ENCODE data around the gene KCTD11.
"Not testable (repeated sequence)": the region's sequence is repeated elsewhere in the genome, so short reads cannot be mapped to it uniquely, and the experiment has no call there.

Gene KCTD11

DNA sequence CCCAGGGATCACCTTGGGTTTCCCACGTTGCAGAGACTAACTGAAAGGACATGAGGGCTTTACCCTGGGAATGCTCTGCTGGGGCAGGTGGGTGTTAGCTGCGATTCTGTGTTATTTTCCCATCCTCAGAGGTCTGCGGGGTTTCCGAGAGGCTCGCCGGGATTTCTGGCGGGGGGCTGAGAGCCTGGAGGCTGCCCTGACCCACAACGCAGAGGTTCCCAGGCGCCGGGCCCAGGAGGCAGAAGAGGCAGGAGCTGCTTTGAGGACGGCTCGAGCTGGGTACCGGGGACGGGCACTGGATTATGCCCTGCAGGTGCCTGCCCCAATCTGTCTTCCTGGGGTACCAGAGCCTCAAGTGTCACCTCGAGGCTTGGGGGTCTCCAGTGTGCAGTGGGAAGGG is 8.7 kb upstream of the KCTD11 start:
- DNase-seq (ENCODE audit: low spot score): no peak

DNA sequence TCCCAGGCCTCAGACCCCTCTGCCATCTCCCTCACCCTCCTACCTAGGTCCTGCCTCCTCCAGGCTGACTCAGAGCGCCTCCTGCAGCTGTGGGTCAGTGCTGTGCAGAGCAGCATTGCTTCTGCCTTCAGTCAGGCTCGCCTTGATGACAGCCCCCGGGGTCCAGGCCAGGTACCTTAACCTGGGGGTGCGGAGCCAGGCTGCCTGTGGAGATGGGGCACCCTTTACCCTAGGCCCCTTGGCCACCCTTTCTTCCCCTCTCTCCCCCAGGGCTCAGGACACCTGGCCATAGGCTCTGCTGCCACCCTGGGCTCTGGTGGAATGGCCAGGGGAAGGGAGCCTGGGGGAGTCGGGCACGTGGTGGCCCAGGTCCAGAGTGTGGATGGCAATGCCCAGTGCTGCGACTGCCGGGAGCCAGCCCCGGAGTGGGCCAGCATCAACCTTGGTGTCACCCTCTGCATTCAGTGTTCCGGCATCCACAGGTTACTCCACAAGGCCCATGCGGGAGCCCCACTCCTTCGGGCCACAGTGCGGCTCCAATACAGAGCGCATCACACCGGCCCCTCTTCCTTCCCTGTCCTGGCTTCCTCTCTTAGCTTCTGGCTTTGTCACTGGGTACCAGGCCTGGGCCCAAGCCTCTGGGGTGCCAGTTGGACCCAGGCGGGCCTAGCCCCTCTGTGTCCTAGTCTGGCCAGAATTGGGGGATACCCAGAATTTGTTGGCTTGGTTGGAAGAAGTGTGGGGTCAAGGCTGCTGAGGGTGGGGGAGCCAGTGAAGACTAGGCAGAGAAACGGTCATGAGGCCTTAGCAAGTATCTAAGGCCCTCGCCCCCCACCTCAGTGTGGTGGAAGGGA is 5.0 kb upstream of the KCTD11 start:
- no peak for DNase-seq (ENCODE audit: low spot score)

DNA sequence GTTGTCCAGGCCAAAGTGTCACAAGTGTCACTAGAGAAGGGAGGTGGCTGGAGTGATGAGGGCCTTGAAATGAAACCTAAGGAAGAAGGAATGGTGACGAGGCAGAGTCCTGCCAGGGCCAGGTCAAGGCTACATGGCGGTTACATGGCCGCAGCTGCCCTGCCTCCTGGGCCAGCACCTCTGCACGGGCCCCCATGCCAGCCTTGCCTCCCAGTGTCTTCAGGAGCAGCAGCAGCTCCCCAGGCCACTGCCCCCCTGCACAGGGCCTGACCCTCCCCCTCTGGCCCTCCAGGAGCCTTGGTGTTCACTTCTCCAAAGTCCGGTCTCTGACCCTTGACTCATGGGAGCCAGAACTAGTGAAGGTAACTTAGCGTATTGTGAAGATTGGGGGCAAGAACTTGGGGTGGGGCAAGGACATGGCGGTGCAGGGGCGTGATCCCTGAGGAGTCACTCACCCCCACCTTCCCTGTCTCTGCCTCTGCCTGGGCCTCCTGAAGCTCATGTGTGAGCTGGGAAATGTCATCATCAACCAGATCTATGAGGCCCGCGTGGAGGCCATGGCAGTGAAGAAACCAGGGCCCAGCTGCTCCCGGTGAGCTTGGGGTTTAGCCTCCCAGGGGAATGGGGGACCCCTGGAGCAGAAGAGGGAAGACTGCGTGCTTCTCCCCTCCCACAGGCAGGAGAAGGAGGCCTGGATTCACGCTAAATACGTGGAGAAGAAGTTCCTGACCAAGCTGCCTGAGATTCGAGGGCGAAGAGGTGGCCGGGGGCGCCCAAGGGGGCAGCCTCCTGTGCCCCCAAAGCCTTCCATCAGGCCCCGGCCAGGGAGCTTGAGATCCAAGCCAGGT is 4.1 kb upstream of the KCTD11 start:
- no peak for DNase-seq (ENCODE audit: low spot score)

DNA sequence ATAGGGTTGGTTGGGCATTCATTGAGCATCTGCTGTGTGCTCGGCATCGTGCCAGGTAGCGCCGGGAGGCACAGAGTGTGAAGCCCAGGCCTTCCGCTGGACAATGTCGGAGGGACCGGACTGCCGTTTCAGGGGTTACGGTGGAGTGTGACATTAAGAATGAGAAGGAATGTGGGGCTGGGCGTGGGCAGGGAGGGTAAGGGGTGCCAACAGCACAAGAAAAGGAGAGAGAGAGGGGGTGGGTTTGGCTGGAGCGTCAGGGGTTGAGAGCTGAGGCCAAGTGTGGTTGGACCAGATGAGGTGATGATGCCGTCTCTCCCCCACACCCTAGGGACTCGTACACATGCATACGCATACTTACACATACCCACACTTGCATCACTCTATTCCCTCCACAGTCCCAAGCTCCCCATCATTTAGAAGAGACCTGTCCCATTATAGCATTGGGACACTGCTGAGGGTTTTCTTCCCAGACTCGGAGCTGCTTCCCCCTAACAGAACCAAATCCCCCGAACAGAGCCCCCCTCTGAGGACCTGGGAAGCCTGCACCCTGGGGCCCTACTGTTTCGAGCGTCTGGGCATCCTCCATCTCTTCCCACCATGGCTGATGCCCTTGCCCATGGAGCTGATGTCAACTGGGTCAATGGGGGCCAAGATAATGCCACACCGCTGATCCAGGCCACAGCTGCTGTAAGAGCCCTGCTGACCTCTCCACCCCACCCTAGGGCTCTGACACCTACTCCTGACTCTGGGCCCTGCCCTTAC is 3.3 kb upstream of the KCTD11 start:
- DNase-seq (ENCODE audit: low spot score): no peak

DNA sequence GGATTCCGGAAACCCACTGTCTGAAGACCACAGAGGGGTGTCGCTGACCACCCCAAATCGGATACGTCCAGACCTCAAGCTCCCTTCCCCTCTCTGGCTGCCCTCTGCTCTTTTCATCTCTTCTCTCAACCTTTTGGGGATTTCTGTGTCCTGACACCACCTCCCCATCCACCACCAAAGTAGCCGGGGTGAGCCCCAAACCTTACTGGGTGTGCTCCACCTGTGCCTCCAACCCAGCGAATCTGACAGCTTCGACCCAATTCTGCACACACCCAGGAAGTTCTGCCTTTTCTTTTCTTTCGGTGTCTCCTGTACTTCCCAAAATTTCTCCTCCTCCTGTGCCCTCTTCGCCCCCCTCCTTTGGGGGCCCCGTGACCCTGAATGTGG is 534 bp downstream of the KCTD11 start:
- no peak for DNase-seq (ENCODE audit: low spot score)

DNA sequence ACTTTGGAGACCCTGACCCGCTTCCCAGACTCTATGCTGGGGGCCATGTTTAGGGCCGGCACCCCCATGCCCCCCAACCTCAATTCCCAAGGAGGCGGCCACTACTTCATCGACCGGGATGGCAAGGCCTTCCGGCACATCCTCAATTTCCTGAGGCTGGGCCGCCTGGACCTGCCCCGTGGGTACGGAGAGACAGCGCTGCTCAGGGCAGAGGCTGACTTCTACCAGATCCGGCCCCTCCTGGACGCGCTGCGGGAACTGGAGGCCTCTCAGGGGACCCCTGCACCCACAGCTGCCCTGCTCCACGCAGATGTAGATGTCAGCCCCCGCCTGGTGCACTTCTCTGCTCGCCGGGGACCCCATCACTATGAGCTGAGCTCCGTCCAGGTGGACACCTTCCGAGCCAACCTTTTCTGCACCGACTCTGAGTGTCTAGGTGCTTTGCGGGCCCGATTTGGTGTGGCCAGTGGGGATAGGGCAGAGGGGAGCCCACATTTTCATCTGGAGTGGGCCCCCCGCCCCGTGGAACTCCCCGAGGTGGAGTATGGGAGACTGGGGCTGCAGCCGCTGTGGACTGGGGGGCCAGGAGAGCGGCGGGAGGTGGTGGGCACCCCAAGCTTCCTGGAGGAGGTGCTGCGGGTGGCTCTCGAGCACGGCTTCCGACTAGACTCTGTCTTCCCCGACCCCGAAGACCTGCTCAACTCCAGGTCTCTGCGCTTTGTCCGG is 1.1 kb downstream of the KCTD11 start:
- DNase-seq (ENCODE audit: low spot score): no peak

DNA sequence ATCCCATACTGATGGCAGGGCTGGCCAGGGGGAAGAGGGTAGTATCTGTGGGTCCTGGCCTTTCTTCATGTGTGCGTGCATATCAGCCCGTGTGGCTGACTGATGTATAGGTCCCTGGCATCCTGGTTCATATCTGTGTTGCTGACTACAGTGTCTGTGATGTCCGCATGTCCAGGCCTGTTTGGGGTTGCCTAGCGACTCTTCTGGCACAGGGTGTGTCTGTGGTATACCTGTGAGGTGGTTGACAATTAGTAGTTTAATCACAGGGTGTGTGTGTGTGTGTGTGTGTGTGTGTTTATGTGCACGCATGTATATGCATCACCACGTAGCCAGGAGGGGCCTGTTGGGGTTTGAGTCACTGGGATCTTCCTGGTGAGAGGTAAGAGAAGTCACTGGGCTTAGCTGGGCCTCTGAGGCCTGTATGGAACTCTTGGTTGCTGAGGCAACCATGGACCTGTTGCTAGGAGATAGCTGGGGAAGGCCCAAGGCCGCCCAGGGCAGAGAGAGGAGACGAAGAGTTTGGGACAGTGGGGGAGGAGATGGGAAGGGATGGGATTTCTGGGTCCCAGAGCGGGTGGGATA is 2.4 kb downstream of the KCTD11 start:
- peak; percentile 41 for DNase-seq (ENCODE audit: low spot score)

DNA sequence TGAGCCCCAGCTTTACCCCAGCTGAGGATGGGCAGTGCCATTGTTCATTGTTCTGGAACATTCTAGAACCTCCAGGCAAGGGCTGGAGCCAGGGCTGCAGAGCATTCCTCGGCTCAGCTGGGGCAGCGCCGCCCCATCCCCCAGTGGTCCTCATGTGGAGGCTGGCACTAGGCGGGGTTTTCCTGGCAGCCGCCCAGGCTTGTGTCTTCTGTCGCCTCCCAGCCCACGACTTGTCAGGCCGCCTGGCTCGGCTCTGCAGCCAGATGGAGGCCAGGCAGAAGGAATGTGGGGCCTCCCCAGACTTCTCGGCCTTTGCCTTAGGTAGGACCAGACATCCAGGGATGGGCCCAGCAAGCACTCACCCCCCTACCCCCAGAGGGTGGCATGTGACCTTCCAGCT is 3.1 kb downstream of the KCTD11 start, which contains the start of gene TMEM95:
TSS of gene TMEM95 (plus strand) at position 104 of the 400 bp plus-strand sequence. CDS start at position 153, 49 bp downstream.
- DNase-seq (ENCODE audit: low spot score): no peak

DNA sequence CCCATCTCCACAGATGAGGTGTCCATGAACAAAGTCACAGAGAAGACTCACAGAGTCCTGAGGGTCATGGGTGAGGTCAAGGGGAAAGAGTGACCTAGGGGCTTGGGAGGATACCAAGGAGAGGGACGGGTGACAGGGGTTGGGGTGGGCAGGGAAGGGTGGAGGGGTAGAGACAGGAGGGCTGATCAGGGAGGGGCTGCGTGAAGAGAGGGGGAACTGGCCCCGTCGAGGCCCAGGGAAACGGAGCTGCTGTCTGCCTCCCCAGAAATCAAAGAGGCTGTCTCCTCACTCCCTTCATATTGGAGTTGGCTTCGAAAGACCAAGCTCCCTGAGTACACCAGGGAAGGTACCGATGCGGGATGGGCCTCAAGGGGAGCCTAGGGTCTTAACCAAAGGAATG is 3.6 kb downstream of the KCTD11 start:
- DNase-seq (ENCODE audit: low spot score): no peak

DNA sequence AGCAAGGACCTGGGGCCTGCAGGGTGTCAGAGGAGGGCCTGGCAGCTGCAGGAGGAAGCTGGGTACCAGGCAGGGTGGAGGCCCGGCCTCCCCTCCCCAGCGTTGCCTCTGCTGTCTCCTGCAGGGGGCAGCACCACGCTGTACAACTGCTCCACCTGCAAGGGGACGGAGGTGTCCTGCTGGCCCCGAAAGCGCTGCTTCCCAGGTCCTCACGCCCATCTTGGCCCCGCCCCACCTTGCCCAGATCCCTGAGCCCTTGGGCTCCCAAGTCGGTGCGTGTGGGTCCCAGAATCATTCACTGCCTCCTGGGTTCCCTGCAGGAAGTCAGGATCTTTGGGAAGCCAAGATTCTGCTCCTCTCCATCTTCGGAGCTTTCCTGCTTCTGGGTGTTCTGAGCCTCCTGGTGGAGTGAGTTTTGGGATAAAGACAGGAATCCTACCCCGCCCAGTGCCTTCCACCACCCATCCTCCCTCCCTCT is 4.1 kb downstream of the KCTD11 start:
- peak; percentile 59 for DNase-seq (ENCODE audit: low spot score)

DNA sequence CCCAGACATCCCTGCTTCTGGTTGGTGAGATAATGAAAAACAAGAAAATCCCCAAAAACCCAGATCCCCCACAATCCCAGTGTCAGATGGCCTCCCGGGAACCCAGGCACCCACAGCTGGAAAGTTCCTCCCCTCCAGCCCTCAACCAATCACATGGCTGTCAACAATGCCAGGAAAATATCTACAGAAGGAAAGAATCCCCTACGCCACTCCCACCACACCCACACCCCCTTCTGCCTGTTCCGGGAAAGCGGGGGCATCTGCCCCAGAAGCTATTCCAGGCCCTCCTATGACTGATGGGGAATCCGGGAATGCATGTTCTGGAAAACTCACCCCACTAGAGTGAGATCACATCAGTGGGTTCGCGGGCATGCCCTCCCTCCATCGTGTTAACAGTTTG is 4.8 kb downstream of the KCTD11 start:
- no peak for DNase-seq (ENCODE audit: low spot score)

DNA sequence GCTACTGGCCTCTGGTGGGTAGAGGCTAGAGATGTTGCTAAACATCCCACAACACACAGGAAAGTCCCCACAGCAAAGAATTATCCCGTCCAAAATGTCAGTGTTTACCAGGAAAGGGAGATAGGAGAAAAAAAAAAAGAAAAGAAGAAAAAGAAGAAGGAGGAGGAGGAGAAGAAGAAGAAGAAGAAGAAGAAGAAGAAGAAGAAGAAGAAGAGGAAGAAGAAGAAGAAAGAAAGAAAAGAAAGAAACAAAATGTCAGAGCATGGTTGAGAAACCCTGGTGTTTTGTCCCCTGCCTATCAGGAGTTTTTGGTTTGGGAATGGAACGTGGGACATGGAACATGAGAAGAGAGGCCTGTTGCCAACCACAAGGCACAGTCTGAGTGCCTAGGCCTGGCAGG is 5.4 kb downstream of the KCTD11 start:
- DNase-seq (ENCODE audit: low spot score): no peak

DNA sequence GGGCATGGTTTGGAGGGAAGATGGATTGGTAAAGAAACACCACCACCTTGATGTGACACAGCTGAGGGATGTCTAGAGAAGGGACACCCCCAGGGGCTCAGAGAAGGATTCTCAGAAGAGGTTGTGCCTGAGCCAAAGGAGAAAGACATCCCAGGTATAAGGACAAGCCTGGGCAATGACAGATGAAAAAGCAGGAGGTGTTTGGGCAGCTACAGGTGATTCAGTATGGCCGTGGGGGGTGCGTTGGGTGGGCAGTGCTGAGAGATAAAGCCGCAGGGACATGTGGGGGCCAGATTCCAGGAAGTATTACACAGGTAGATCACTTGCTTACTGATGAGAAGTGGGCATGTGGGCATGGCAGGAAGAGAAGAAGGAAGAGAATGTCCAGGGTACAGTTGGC is 9.9 kb downstream of the KCTD11 start:
- no peak for DNase-seq (ENCODE audit: low spot score)

DNA sequence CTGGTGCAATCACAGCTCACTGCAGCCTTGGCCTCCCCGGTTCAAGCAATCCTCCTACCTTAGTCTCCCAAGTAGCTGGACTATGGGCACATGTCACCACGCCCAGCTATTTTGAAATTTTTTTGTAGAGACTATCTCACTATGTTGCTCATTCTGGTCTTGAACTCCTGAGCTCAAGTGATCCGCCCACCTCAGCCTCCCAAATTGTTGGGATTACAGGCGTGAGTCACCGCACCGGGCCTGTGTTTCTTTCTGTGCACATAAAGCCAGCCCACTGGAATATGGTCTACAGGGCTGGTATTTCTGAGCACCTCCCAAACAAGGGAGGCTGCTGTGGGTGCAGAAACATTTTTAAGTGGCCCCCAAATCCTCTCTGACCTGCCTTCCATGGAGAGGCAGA is 11.3 kb downstream of the KCTD11 start:
- no peak for DNase-seq (ENCODE audit: low spot score)

DNA sequence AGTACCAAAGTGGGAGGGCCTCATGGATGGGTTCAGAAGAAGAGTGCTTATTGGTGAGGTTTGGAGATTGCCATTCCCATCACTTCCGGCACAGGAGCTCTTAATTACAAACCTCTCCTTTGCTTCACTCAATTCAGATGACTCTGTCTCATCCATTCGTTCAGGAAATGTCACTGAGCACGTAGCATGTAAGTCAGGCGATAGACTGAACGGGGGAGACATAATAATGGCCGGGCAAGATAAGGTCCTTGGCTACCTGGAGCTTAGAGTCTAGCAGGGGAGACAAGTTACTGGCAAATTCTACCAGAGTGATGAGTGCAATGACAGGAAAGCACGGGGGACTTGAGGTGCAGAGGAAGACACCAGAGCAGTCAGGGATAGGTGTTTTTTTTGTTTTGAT is 14.0 kb downstream of the KCTD11 start:
- not testable (repeated sequence) for DNase-seq (ENCODE audit: low spot score)

DNA sequence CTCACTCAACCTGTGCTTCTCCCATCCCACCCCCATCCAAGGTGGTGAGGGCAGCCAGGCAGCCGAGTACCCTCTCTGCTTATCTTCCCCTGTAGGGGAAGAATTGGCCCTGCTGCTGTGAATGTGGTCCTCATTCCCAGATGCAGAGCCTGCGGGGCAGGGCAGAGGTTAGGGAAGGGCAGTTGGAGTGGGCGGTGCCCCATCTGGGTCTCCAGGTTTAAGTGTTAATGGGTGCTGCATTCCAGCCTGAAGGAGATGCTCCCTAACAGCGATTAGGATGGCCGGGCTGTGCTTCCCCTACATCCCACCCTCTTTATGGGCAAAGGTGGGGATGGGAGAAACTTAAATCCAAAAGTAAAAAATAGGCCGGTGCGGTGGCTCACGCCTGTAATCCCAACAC is 15.1 kb downstream of the KCTD11 start:
- DNase-seq (ENCODE audit: low spot score): no peak

DNA sequence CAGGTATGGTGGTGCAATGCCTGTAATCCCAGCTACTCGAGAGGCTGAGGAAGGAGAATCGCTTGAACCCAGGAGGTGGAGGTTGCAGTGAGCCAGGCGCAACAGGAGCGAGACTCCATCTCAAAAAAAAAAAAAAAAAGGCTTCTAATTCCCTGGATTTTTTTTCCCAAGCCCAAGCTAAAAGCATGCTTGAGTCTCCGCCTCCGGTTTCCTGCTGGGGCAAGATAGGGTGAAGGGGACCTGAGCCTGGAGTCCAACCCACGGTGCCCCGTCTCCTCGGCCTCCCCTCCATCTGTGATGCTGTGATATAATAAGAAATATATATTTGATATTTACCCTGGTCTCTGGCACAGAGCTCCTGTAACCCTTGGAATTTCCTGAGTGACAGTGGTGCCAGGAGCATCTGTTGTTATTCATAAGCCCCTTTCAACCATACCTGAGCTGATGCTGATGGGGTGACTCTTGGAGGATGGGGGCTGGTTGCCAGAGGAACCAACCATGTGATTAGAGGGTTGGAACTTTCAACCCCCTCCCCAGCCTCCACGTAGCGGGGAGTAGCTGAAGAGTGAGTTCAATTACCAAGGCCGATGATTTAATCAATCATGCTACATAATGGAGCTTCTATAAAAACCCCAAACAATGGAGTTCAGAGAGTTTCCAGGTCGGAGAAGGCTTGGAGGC is 16.1 kb downstream of the KCTD11 start:
- DNase-seq (ENCODE audit: low spot score): no peak

DNA sequence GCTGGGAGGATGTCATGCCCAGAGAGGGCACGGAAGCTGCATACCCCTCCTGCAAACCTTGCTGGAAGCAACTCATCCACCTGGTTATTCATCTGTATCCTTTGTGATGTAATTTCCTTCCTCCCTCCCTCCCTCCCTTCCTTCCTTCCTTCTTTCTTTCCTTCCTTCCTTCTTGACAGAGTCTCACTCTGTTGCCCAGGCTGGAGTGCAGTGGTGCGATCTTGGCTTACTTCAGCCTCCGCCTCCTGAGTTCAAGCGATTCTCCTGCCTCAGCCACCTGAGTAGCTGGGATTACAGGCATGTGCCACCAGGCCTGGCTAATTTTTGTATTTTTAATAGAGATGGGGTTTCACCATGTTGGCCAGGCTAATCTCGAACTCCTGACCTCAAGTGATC is 16.6 kb downstream of the KCTD11 start:
- DNase-seq (ENCODE audit: low spot score): not testable (repeated sequence)

DNA sequence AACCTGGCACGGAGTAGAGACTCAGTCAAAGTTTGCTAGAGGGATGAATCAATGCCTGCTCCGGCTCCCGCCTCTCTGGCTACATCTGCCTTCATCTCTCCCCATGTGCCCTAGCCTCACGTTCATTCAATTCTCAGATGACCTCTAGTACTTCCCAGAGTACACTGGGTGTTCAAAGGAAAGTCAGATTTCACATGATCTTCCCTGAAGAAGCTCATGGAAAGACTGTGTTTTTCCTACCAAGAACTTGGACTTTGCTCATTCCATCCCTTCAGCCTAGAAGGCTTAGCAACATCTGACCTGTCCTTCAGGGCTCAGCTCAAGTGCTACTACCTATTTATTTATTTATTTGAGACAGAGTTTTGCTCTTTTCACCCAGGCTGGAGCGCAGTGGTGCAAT is 17.9 kb downstream of the KCTD11 start:
- no peak for DNase-seq (ENCODE audit: low spot score)

DNA sequence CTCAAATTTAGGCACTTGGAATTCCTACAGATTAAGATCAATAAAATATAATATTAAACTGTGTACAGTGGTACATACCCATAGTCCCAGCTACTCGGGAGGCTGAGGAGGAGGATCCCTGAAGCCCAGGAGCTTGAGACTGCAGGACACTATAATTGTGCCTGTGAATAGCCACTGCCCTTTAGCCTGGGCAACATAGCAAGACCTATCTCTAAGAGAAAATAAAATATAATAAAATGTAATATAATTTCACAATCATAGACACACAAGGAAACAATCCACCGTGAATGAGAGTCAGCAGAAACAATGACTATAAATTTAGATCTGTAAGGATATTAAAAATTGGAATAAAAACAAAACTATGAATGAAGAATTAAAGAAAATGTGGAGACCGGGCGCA is 18.9 kb downstream of the KCTD11 start:
- DNase-seq (ENCODE audit: low spot score): no peak

DNA sequence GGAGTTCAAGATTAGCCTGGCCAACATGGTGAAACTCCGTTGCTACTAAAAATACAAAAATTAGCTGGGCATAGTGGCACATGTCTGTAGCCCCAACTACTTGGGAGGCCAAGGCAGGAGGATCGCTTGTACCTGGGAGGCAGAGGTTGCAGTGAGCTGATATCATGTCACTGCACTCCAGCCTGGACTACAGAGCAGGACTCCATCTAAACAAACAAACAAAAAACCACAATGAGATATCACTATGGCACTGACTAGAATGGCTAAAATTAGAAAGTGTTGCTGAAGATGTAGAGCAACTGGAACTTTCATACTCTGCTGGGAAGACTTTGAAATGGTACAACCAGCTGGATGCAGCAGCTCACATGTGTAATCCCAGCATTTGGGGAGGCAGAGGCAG is 22.4 kb downstream of the KCTD11 start:
- DNase-seq (ENCODE audit: low spot score): no peak
